Measurements from ENCODE around the gene C7.

- TF ChIP-seq, protein P1, sequence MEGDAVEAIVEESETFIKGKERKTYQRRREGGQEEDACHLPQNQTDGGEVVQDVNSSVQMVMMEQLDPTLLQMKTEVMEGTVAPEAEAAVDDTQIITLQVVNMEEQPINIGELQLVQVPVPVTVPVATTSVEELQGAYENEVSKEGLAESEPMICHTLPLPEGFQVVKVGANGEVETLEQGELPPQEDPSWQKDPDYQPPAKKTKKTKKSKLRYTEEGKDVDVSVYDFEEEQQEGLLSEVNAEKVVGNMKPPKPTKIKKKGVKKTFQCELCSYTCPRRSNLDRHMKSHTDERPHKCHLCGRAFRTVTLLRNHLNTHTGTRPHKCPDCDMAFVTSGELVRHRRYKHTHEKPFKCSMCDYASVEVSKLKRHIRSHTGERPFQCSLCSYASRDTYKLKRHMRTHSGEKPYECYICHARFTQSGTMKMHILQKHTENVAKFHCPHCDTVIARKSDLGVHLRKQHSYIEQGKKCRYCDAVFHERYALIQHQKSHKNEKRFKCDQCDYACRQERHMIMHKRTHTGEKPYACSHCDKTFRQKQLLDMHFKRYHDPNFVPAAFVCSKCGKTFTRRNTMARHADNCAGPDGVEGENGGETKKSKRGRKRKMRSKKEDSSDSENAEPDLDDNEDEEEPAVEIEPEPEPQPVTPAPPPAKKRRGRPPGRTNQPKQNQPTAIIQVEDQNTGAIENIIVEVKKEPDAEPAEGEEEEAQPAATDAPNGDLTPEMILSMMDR (IDR thresholded peaks at IDR 0.05; ENCODE audit: low read depth, low read length, poor library complexity, severe bottlenecking), result no peak
- no peak for TF ChIP-seq EZH2phosphoT487 (IDR thresholded peaks at IDR 0.05; ENCODE audit: borderline replicate concordance, low read length)
Observed at GRCh38 chr5:40909723-40910122, 426 bp downstream of the C7 start.
